A673 (cell line): ENCODE results near the gene RAB27A. TPM values are rescaled to one million over a fixed set of nuclear protein-coding genes. Genes with fewer than 3 reads are reported as not detected.
"Not testable (repeated sequence)": the region's sequence is repeated elsewhere in the genome, so short reads cannot be mapped to it uniquely, and the experiment has no call there.

Source experiments
- BruUV-seq: library from RNA; stranded (reverse); fragments of 400-500 nt; replicated peaks from 2 replicates; lab custom pipeline; 2021; lab: Mats Ljungman, UMichigan
- CTCF ChIA-PET: fragments of 300-600 bp; sonication (Branson Sonifier 250); formaldehyde crosslinking; loops from one replicate; lab custom pipeline; 2022; ENCODE audit warnings: antibody characterized with exemption; lab: Charles Lee
- POLR2A ChIA-PET: fragments of 300-600 bp; sonication (Branson Sonifier 250); formaldehyde crosslinking; loops from one replicate; lab custom pipeline; 2022; ENCODE audit warnings: antibody characterized with exemption; ENCODE audit not compliant: low non-redundant PET; lab: Charles Lee
- DNase-seq: peaks from one replicate; pipeline ENCODE4 v3.0.0-alpha.2; 2015; ENCODE audit warnings: low spot score
- H3K27ac ChIP-seq: fragments of 200-600 bp; sonication (generic); 2 replicates; pipeline ENCODE4 v1.5.1; 2016; ENCODE audit warnings: mixed run types, low read depth, mild to moderate bottlenecking, mixed read lengths, antibody characterized with exemption, low read length; ENCODE audit not compliant: poor library complexity, severe bottlenecking
- H3K27me3 ChIP-seq: fragments of 200-600 bp; sonication (generic); replicated peaks from 2 replicates; pipeline ENCODE4 v1.6.1; 2017; ENCODE audit warnings: mixed run types, low read depth, mild to moderate bottlenecking, mixed read lengths, antibody characterized with exemption, low read length; ENCODE audit not compliant: insufficient read depth, poor library complexity
- H3K36me3 ChIP-seq: fragments of 200-600 bp; sonication (generic); 2 replicates; pipeline ENCODE4 v1.6.1; 2016; ENCODE audit warnings: mixed run types, mild to moderate bottlenecking, mixed read lengths, antibody characterized with exemption, low read length; ENCODE audit not compliant: insufficient read depth, poor library complexity, severe bottlenecking
- H3K4me1 ChIP-seq: fragments of 200-600 bp; sonication (generic); 2 replicates; pipeline ENCODE4 v1.6.1; 2017; ENCODE audit warnings: mixed run types, mild to moderate bottlenecking, mixed read lengths, antibody characterized with exemption, low read length; ENCODE audit not compliant: insufficient read depth, poor library complexity, severe bottlenecking
- H3K4me3 ChIP-seq: fragments of 200-600 bp; sonication (generic); 2 replicates; pipeline ENCODE4 v1.5.1; 2016; ENCODE audit warnings: low read depth, mixed run types, mild to moderate bottlenecking, mixed read lengths, low read length; ENCODE audit not compliant: poor library complexity, severe bottlenecking
- H3K9me3 ChIP-seq: fragments of 200-600 bp; sonication (generic); 2 replicates; pipeline ENCODE4 v1.6.1; 2016; ENCODE audit warnings: mixed run types, low read depth, mild to moderate bottlenecking, mixed read lengths, antibody characterized with exemption, low read length; ENCODE audit not compliant: poor library complexity, severe bottlenecking
- EZH2 ChIP-seq: fragments of 200-600 bp; sonication (generic); IDR thresholded peaks from 2 replicates; pipeline ENCODE4 v1.6.1; 2017; ENCODE audit warnings: borderline replicate concordance, low read depth, mild to moderate bottlenecking, mixed read lengths, antibody characterized with exemption, low read length; ENCODE audit not compliant: poor library complexity, severe bottlenecking
- intact Hi-C: fragments of 100-400 bp; cut with micrococcal nuclease; formaldehyde crosslinking; loops from one replicate; pipeline ENCODE4 v1.10.0; 2022; ENCODE audit not compliant: unreplicated experiment
- total RNA-seq: library from RNA; stranded (reverse); gene quantifications from 2 replicates; pipeline ENCODE4 v1.2.3, GENCODE V29; 2021
- TF ChIP-seq, protein P1 (sequence below): fragments of 300-800, 200-600 bp; sonication (generic); conservative IDR thresholded peaks from 2 replicates; pipeline ENCODE4 v1.5.1; 2017; ENCODE audit warnings: low read depth, mild to moderate bottlenecking, antibody characterized with exemption, low read length, moderate library complexity, mixed read lengths

Gene RAB27A
- total RNA-seq, 1 experiment from 2014 or later: 1.8 TPM

DNA sequence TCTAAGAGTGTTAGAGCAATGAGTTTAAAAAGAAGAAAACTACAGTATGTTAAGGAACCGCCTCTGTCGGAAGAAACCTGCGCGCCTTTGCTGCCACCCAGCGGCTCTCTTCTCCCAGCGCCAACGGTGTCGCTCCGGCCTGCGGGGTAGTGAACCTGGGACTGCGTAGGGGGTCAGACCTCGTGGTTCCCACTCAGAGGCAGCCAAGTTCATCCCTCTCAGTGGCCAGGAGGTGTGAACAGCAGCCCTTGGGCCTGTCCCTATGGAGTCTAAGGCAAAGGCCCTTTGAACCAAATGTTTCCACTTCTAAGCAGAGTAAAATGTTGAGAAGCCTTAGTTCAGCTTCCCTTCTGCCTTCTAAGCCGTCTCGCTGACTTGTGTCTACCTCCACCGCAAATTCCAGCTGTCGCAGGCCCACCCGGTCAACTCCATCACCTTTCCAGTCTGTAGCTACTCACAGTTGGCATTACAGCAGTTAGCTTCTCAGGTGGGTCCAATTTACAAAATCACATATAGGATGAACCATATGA is 980 bp upstream of the RAB27A start:
- H3K4me1 ChIP-seq: peaks cover 4% of the 10 kb centered on the region
- intact Hi-C loops: loop anchor here (1.0 to 10.0 kb wide), 2 partner anchors 73 to 144 kb away; no protein-coding TSS in a partner anchor
- peak; percentile 78 for DNase-seq
- H3K9me3 ChIP-seq: no peaks in the 10 kb centered on the region
- CTCF ChIA-PET: interaction anchor here (1.4 kb wide), 1 partner anchor 73 kb away, joined by 4 read pairs; no protein-coding TSS in a partner anchor
- no peaks in the 10 kb centered on the region for H3K27me3 ChIP-seq
- POLR2A ChIA-PET: no interaction called here
- H3K36me3 ChIP-seq: no peaks in the 10 kb centered on the region
- no TSS peak for BruUV-seq
- peak overlapping the region; percentile 35 for H3K27ac ChIP-seq
- peak overlapping the region; percentile 75 for H3K4me3 ChIP-seq
- TF ChIP-seq EZH2: no peak
- TF ChIP-seq, protein P1, sequence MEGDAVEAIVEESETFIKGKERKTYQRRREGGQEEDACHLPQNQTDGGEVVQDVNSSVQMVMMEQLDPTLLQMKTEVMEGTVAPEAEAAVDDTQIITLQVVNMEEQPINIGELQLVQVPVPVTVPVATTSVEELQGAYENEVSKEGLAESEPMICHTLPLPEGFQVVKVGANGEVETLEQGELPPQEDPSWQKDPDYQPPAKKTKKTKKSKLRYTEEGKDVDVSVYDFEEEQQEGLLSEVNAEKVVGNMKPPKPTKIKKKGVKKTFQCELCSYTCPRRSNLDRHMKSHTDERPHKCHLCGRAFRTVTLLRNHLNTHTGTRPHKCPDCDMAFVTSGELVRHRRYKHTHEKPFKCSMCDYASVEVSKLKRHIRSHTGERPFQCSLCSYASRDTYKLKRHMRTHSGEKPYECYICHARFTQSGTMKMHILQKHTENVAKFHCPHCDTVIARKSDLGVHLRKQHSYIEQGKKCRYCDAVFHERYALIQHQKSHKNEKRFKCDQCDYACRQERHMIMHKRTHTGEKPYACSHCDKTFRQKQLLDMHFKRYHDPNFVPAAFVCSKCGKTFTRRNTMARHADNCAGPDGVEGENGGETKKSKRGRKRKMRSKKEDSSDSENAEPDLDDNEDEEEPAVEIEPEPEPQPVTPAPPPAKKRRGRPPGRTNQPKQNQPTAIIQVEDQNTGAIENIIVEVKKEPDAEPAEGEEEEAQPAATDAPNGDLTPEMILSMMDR: peak; percentile 93

DNA sequence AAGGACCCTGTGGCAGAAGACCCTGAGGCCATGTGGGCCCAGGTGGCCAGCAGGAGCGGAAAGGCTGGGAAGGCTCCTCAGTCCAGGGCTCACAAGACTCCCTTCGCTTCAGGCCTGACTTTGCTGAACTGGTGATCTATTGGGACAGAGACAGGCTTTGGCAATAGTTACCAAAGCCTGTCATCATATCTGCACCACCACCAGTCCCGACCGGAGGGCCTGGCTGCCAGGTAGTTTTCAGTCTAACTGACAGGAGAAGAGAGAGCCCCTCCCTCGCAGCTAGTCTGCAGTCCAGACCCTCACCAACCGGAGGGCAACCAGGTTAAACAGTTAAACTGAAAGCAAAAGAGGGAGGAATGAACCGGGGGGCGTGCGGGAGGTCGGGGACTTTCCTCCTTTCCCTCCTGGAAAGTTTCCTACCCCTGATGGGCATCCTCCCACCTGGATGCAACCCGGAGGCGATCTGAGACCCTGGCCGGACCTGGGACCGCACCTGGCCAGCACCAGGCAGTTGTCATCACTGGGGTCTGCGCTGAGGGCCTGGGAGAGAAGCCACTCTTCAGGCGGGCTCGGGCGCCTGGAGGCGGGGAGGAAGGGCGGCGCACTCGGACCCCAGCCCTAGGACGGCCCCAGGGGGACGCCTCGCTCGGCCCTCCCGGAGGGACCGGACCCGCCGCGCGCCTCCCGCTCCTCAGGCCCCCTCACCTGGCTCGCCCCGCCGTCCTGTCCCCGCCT is 435 bp downstream of the RAB27A start:
- POLR2A ChIA-PET: no interaction called here
- CTCF ChIA-PET: no interaction called here
- no TSS peak for BruUV-seq

DNA sequence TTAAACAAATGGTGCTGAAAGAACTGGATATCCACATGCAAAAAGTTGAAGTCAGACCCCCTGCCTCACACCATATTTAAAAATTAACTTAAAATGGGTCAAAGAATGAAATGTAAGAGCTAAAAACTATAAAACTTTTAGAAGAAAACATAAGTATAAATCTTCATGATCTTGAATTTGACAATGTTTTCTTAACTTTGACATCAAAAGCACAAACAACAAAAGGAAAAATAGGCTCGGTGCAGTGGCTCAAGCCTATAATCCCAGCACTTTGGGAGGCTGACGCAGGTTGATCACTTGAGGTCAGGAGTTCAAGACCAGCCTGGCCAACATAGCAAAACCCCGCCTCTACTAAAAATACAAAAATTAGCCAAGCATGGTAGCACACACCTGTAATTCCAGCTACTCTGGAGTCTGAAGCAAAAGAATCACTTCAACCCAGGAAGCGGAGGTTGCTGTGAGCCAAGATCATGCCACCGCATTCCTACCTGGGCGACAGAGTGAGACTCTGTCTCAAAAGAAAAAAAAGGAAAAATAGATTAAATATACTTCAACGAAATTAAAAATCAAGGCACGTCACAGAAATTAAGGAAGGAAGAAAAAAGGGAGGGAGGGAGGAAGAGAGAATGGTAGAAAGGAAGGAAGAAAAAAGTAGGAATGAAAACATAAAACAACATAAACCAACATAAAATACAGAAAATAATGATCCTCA is 1.5 kb downstream of the RAB27A start:
- ChIA-PET POLR2A (no interaction called here), CTCF (interaction anchor here (0.6 kb wide), 1 partner anchor 143 kb away, joined by 5 read pairs; no protein-coding TSS in a partner anchor)
- H3K27me3 ChIP-seq: no peaks in the 10 kb centered on the region
- no peaks in the 10 kb centered on the region for H3K9me3 ChIP-seq
- TF ChIP-seq, protein P1: no peak
- no peak for TF ChIP-seq EZH2
- H3K27ac ChIP-seq: no peak overlapping the region
- no peak for DNase-seq
- H3K4me1 ChIP-seq: peaks cover 4% of the 10 kb centered on the region
- no TSS peak for BruUV-seq
- no peak overlapping the region for H3K4me3 ChIP-seq
- no peaks in the 10 kb centered on the region for H3K36me3 ChIP-seq
- intact Hi-C loops: no loop called here

More for the DNA sequence above, 435 bp downstream of the RAB27A start:
- Histone ChIP-seq H3K27me3 (no peaks in the 10 kb centered on the region), H3K4me1 (peaks cover 4% of the 10 kb centered on the region), H3K9me3 (no peaks in the 10 kb centered on the region), H3K36me3 (no peaks in the 10 kb centered on the region), H3K4me3 (peak overlapping the region; percentile 75), H3K27ac (no peak overlapping the region)
- TF ChIP-seq, protein P1: no peak
- TF ChIP-seq EZH2: no peak
- no peak for DNase-seq
- intact Hi-C loops: no loop called here

DNA sequence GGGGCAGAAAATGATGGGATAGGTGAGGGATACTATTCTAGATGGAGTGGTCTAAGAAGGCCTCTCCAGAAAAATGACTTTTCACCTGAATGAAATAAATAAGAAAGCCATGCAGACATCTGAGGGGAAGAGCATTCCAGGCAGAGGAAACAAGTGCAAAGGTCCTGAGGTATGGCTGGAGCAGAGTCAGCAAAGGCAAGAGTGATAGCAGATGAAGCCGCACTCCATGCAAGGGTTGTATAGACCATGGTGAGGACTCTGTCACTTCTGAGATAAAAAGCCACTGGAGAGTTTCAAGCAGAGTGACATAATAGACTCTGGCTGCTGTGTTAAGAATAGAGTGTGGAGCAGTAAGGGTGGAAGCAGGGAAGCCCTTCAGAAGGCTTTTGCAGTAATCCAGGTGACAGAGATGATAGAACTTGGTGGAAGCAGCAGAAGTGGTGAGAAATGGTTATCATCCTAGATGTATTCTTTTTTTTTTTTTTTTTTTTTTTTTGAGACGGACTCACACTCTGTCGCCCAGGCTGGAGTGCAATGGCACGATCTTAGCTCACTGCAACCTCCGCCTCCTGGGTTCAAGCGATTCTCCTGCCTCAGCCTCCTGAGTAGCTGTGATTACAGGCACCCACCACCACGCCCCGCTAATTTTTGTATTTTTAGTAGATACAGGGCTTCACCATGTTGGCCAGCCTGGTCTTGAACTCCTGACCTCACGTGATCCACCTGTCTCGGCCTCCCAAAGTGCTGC is 3.0 kb downstream of the RAB27A start:
- H3K4me1 ChIP-seq, intact Hi-C loops, DNase-seq, POLR2A ChIA-PET, H3K27ac ChIP-seq, CTCF ChIA-PET, H3K4me3 ChIP-seq, H3K9me3 ChIP-seq, H3K36me3 ChIP-seq, BruUV-seq, H3K27me3 ChIP-seq: not testable (repeated sequence)
